Skeletal muscle satellite cell (primary cell): ENCODE data around the gene CCDC12.

Experiments
- H3K27me3 ChIP-seq: 2 replicates; pipeline ENCODE4 v1.7.0; 2013; ENCODE audit warnings: low read length; ENCODE audit not compliant: control insufficient read depth, insufficient read depth
- H3K36me3 ChIP-seq: 2 replicates; pipeline ENCODE4 v1.7.0; 2013; ENCODE audit warnings: mild to moderate bottlenecking, control low read depth, low read length; ENCODE audit not compliant: insufficient read depth
- H3K4me1 ChIP-seq: 2 replicates; pipeline ENCODE4 v1.7.0; 2013; ENCODE audit warnings: low read length; ENCODE audit not compliant: control insufficient read depth, insufficient read depth
- H3K4me2 ChIP-seq: 2 replicates; pipeline ENCODE4 v1.7.0; 2013; ENCODE audit warnings: mild to moderate bottlenecking, low read length
- H3K4me3 ChIP-seq: 2 replicates; pipeline ENCODE4 v1.7.0; 2013; ENCODE audit warnings: low read length
- H3K9ac ChIP-seq: 2 replicates; pipeline ENCODE4 v1.7.0; 2013; ENCODE audit warnings: mild to moderate bottlenecking, low read depth, low read length, moderate library complexity
- H3K9me3 ChIP-seq: replicated peaks from 2 replicates; pipeline ENCODE4 v1.7.0; 2013; ENCODE audit warnings: mild to moderate bottlenecking, control low read depth, low read length

CCDC12 gene

DNA sequence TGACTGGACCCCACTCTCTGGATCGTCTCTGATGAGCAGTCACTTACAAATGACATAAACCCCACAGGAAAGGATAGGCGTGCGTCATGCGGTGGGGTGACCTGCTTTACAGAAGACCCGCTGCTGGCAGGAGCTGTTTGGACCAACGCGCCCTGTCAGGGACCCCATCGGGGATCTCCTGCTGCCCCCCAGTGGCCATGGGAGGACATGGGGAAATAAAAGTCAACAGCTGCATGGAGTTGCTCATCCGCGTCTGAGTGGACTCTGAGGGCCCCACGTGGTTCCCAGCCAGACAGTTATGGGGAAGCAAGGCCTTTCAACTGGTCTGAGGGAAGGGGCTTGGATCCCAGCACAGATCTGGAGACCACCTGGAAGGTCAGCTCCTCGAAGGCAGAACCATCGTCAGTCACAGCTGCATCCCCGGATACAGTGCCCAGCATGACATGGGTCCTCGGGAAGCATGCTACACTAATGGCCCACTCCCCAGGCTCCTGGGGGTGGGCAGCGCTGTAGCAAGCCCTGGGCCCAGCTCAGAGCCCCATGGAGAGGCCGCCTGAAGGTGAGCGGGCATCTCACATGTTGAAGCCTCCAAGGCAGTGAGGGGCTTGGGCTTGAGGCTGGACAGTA is 66.9 kb downstream of the CCDC12 start:
- Histone ChIP-seq H3K4me1 (peaks cover 28% of the 10 kb centered on the region), H3K4me2 (peak overlapping the region; percentile 52), H3K4me3 (no peak overlapping the region), H3K9me3 (no peaks in the 10 kb centered on the region), H3K27me3 (no peaks in the 10 kb centered on the region), H3K36me3 (no peaks in the 10 kb centered on the region), H3K9ac (peak overlapping the region; percentile 18)

DNA sequence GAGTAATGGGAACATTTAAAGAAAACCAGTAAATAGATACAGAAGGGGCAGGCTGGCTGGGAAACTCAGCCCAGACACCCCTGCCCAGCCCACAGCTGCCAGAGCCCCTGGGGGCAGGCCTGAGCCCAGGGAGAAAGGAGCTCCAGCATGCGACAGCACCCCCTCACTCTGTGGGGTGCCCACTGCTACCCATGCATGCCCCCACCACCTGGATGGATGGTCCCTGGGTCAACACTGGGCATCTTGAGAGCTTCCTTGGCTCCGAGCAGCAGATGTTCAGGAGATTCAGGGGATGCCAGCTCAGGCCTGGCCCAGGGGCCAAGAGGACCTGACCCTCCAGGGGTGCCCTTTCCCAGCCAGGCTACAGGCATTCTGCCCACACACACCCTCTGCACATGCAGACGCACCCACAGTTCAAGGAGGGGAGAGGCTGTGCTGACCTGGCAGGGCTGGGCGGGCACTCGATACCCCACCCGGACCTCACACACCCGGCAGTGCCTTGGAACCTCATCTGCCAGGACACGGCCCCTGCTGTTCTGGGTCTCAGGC is 67.5 kb downstream of the CCDC12 start:
- Histone ChIP-seq H3K4me3 (no peak overlapping the region), H3K4me1 (peaks cover 28% of the 10 kb centered on the region), H3K9ac (no peak overlapping the region), H3K4me2 (peak overlapping the region; percentile 63), H3K9me3 (no peaks in the 10 kb centered on the region), H3K27me3 (no peaks in the 10 kb centered on the region), H3K36me3 (no peaks in the 10 kb centered on the region)

GRCh38 chr3:46908294-46908985 is 68.1 kb downstream of the CCDC12 start:
- H3K9ac ChIP-seq = no peak overlapping the region
- peak overlapping the region; percentile 63 for H3K4me2 ChIP-seq
- no peaks in the 10 kb centered on the region for H3K36me3 ChIP-seq
- peak overlapping the region; percentile 22 for H3K4me3 ChIP-seq
- H3K9me3 ChIP-seq = no peaks in the 10 kb centered on the region
- no peaks in the 10 kb centered on the region for H3K27me3 ChIP-seq
- peaks cover 28% of the 10 kb centered on the region for H3K4me1 ChIP-seq

DNA sequence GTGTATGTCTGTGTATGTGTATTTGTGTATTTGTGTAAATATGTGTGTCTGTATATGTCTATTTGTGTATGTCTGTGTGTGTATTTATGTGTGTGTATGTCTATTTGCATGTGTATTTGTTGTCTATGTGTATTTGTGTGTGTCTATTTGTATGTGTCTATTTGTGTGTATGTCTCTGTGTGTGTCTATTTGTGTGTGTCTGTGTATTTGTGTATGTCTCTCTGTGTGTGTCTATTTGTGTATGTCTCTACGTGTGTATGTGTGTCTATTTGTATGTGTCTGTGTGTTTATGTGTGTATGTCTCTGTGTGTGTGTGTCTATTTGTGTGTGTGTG is 68.6 kb downstream of the CCDC12 start:
- H3K4me3 ChIP-seq = no peak overlapping the region
- peaks cover 30% of the 10 kb centered on the region for H3K4me1 ChIP-seq
- no peak overlapping the region for H3K9ac ChIP-seq
- H3K27me3 ChIP-seq = no peaks in the 10 kb centered on the region
- no peaks in the 10 kb centered on the region for H3K9me3 ChIP-seq
- H3K4me2 ChIP-seq = peak overlapping the region; percentile 63
- no peaks in the 10 kb centered on the region for H3K36me3 ChIP-seq

DNA sequence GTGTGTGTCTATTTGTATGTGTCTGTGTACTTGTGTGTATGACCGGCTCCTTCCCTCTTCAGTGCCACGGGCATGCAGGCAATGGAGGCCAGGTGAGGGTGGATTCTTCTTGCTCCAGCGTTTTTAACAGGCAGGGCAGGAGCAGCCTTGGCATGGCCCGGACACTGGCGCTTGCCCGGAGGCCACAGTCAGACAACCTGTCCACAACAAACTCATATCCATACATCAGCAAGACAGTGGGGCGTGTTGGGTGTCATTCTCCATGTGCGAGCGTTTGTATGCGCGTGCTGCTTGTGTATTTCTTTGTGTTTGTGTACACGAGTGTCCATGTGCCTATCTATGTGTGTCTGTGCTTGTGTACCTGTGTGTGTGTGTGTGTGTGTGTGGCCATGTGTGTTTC is 69.3 kb downstream of the CCDC12 start:
- H3K4me3 ChIP-seq = no peak overlapping the region
- no peaks in the 10 kb centered on the region for H3K36me3 ChIP-seq
- H3K9ac ChIP-seq = no peak overlapping the region
- peaks cover 30% of the 10 kb centered on the region for H3K4me1 ChIP-seq
- no peaks in the 10 kb centered on the region for H3K9me3 ChIP-seq
- no peak overlapping the region for H3K4me2 ChIP-seq
- H3K27me3 ChIP-seq = no peaks in the 10 kb centered on the region

DNA sequence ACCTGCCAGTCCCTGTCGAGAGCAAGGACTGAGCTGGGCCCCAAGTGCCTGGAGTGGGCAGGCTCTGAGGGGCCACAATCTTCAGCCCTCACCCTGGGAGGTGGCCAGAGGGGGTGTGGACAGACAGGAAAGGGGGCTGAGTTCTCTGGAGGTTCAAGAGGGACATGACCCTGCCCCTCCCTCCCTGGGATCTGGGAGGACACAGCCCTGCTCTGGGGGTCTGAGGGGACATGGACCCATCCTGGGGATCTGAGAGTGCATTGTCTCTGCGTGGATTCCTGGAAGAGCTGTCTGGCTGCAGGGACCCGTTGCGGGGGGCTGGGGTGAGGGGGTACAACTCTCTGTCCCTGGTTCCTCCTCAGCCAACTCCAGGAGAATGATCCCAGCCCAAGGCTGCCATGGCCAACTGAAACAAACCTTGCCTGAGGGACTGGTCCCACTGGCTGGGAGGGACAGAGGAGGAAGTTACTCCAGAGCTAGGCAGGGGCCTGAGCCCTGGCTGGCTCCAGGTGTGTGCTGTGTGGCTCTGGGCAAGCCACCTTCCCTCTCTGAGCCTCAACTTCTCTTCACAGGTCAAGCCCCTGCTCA is 70.0 kb downstream of the CCDC12 start:
- no peaks in the 10 kb centered on the region for H3K27me3 ChIP-seq
- H3K9ac ChIP-seq = no peak overlapping the region
- H3K4me3 ChIP-seq = no peak overlapping the region
- H3K4me1 ChIP-seq = peaks cover 30% of the 10 kb centered on the region
- no peak overlapping the region for H3K4me2 ChIP-seq
- no peaks in the 10 kb centered on the region for H3K36me3 ChIP-seq
- H3K9me3 ChIP-seq = no peaks in the 10 kb centered on the region

DNA sequence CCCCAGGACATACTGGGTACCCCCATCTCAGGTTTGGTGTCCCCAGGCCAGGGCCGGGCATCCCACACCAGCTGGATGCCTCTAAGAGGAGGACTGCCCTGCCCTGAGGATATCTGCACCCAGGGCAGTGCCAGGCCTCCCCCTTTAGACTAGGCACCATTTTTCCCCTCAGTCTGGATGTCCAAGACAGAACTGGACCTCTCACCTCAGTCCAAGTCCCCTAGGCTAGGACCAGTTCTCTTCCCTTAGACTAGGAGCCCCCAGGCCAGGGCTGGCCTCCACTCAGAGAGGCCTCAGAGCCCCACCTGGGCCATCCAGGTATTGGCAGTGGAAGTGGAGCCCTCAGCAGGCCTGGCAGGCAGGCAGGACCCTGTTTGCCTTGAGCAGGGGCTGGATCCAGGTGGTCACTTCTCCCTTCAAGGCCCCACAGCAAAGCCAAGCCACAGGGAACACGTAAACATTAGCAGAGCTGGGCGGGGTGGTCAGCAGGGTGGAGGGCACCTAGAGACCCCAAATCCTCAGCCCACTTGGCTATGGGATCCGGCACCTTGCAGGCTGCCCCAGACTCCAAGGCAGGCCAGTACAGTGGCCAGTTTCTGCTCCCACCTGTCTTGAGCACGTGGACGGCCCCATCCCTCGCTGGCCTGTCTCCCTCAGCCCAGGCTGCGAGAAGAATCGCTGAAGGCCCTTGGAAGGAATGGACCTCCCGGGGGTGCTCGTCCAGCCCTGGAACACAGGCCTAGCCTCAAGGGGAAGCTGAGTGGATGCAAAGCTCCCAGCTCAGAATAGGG is 70.7 kb downstream of the CCDC12 start:
- H3K9me3 ChIP-seq = no peaks in the 10 kb centered on the region
- H3K36me3 ChIP-seq = no peaks in the 10 kb centered on the region
- no peak overlapping the region for H3K4me3 ChIP-seq
- H3K4me1 ChIP-seq = peaks cover 30% of the 10 kb centered on the region
- H3K4me2 ChIP-seq = no peak overlapping the region
- no peak overlapping the region for H3K9ac ChIP-seq
- no peaks in the 10 kb centered on the region for H3K27me3 ChIP-seq

DNA sequence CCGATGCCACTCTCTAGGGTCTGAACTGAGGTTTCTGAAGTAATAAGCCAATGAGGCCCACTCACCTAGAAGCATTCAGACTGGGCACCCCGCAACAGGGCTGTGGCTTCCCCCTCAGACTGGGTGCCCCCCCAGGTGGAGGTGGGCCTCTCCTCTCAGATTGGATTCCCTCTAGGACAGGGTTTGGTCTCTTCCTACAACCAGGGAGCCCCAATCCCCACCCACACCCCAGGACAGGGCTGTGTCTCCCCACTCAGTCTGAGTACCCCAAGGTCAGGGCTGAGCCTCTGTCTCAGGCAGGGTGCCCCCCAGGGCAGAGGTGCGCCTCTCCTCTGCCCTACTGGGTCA is 71.4 kb downstream of the CCDC12 start:
- H3K9me3 ChIP-seq = no peaks in the 10 kb centered on the region

DNA sequence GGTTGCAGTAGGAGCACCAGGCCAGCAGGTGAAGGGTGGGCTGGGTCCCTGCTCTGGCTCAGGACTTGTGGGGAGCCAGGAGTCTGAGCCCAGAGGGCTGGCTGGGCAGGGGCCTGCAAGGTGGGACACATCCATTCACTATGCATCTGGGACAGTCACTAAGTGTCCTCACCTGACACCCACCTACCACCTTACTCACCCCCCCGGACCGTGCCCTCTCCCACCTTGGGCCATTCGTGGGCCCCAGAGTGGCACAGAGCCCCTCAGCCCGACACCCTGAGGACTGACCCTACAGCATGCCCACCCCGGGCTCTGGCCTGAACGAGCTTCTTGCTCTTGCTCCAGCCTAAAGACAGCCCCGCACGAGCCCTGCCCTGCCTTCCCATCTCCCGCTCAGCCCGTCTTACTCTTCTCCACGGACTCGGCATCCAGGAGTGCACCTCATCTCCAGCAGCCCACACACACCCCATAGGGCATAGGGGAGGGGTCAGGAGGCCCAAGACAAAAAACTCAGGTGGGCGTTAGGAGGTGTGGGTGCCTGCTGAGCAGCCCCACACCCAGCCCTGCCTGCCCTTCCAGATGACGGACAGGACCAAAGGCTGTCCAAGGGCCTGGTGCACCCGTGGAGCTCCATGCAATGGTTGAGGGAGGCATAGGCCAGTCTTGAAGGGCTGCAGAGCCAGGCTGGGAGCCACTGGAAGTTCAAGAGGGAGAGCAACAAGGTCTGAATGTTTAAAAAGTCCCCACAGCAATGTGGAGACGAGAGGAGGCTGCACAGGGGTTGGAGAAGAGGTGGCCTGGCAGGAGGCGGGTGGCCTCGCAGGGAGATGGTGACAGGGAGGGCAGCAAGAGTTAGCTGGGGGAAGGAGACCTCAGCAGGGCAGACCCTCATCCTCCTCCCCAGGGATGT is 72.0 kb downstream of the CCDC12 start:
- no peaks in the 10 kb centered on the region for H3K36me3 ChIP-seq
- H3K9me3 ChIP-seq = no peaks in the 10 kb centered on the region
- H3K9ac ChIP-seq = no peak overlapping the region

More for the DNA sequence above, 71.4 kb downstream of the CCDC12 start:
- Histone ChIP-seq H3K27me3 (no peaks in the 10 kb centered on the region), H3K4me2 (no peak overlapping the region), H3K9ac (no peak overlapping the region), H3K4me1 (peaks cover 30% of the 10 kb centered on the region), H3K36me3 (no peaks in the 10 kb centered on the region), H3K4me3 (no peak overlapping the region)

GRCh38 chr3:46903341-46904302 is 72.9 kb downstream of the CCDC12 start:
- Histone ChIP-seq H3K4me3 (no peak overlapping the region), H3K36me3 (no peaks in the 10 kb centered on the region), H3K4me1 (peaks cover 25% of the 10 kb centered on the region), H3K9me3 (no peaks in the 10 kb centered on the region), H3K27me3 (no peaks in the 10 kb centered on the region), H3K4me2 (no peak overlapping the region), H3K9ac (no peak overlapping the region)

More for the DNA sequence above, 72.0 kb downstream of the CCDC12 start:
- no peaks in the 10 kb centered on the region for H3K27me3 ChIP-seq
- no peak overlapping the region for H3K4me2 ChIP-seq
- no peak overlapping the region for H3K4me3 ChIP-seq
- H3K4me1 ChIP-seq = peaks cover 26% of the 10 kb centered on the region
